H9 (cell line): ENCODE results near the gene HUS1B. TPM values are rescaled to one million over a fixed set of nuclear protein-coding genes. Genes with fewer than 3 reads are reported as not detected.

Source experiments
- DNase-seq: peaks from one replicate; pipeline ENCODE4 v3.0.0-alpha.2; 2017
- H2AFZ ChIP-seq: one replicate; pipeline ENCODE4 v1.6.1; 2013; ENCODE audit warnings: mild to moderate bottlenecking, low read length, control low read depth, moderate library complexity
- H2AK5ac ChIP-seq: 2 replicates; pipeline ENCODE4 v1.6.1; 2013; ENCODE audit warnings: low read length, control low read depth, mixed read lengths; ENCODE audit not compliant: insufficient read length
- H2BK120ac ChIP-seq: one replicate; pipeline ENCODE4 v1.6.1; 2013; ENCODE audit warnings: low read depth, mild to moderate bottlenecking, low read length, control low read depth, inconsistent platforms; ENCODE audit not compliant: poor library complexity, severe bottlenecking
- H2BK12ac ChIP-seq: 2 replicates; pipeline ENCODE4 v1.6.1; 2013; ENCODE audit warnings: low read length, control low read depth, mixed read lengths, low read depth; ENCODE audit not compliant: insufficient read length
- H2BK15ac ChIP-seq: 2 replicates; pipeline ENCODE4 v1.6.1; 2013; ENCODE audit warnings: low read depth, low read length, control low read depth
- H2BK20ac ChIP-seq: one replicate; pipeline ENCODE4 v1.6.1; 2013; ENCODE audit warnings: low read depth, mild to moderate bottlenecking, low read length, control low read depth, inconsistent platforms; ENCODE audit not compliant: poor library complexity, severe bottlenecking
- H2BK5ac ChIP-seq: 2 replicates; pipeline ENCODE4 v1.6.1; 2013; ENCODE audit warnings: low read length, control low read depth, mixed read lengths; ENCODE audit not compliant: insufficient read length
- H3K14ac ChIP-seq: 2 replicates; pipeline ENCODE4 v1.6.1; 2013; ENCODE audit warnings: low read length, control low read depth; ENCODE audit not compliant: insufficient read depth
- H3K18ac ChIP-seq: 2 replicates; pipeline ENCODE4 v1.6.1; 2013; ENCODE audit warnings: low read depth, mild to moderate bottlenecking, mixed read lengths, low read length, control low read depth; ENCODE audit not compliant: insufficient read length
- H3K23ac ChIP-seq: 2 replicates; pipeline ENCODE4 v1.6.1; 2013; ENCODE audit warnings: low read length, control low read depth, mixed read lengths, low read depth; ENCODE audit not compliant: insufficient read length
- H3K23me2 ChIP-seq: 2 replicates; pipeline ENCODE4 v1.6.1; 2013; ENCODE audit warnings: low read depth, mild to moderate bottlenecking, mixed read lengths, low read length, control low read depth; ENCODE audit not compliant: insufficient read length, poor library complexity, severe bottlenecking
- H3K27ac ChIP-seq: 2 replicates; pipeline ENCODE4 v1.5.1; 2013; ENCODE audit warnings: low read length, control low read depth, mixed read lengths, low read depth; ENCODE audit not compliant: insufficient read length
- H3K27me3 ChIP-seq: 2 replicates; pipeline ENCODE4 v1.6.1; 2013; ENCODE audit warnings: low read length, control low read depth, inconsistent platforms; ENCODE audit not compliant: insufficient read depth
- H3K4ac ChIP-seq: 2 replicates; pipeline ENCODE4 v1.6.1; 2013; ENCODE audit warnings: low read depth, mild to moderate bottlenecking, control low read depth, inconsistent platforms, low read length, moderate library complexity
- H3K4me1 ChIP-seq: 2 replicates; pipeline ENCODE4 v1.6.1; 2013; ENCODE audit warnings: low read length, control low read depth, inconsistent platforms; ENCODE audit not compliant: insufficient read depth
- H3K4me2 ChIP-seq: 2 replicates; pipeline ENCODE4 v1.6.1; 2013; ENCODE audit warnings: low read length, control low read depth, mixed read lengths; ENCODE audit not compliant: insufficient read length, insufficient read depth
- H3K56ac ChIP-seq: 2 replicates; pipeline ENCODE4 v1.6.1; 2013; ENCODE audit warnings: low read depth, mild to moderate bottlenecking, mixed read lengths, low read length, control low read depth; ENCODE audit not compliant: insufficient read length
- H3K79me1 ChIP-seq: 2 replicates; pipeline ENCODE4 v1.6.1; 2013; ENCODE audit warnings: low read depth, mild to moderate bottlenecking, moderate library complexity, low read length, control low read depth, inconsistent platforms; ENCODE audit not compliant: insufficient read depth, poor library complexity, severe bottlenecking
- H3K79me2 ChIP-seq: 2 replicates; pipeline ENCODE4 v1.6.1; 2013; ENCODE audit warnings: low read length, control low read depth, inconsistent platforms; ENCODE audit not compliant: insufficient read depth
- H3K9ac ChIP-seq: 2 replicates; pipeline ENCODE4 v1.6.1; 2013; ENCODE audit warnings: low read length, control low read depth, mixed read lengths; ENCODE audit not compliant: insufficient read length; ENCODE audit errors: extremely low read depth
- H3K9me3 ChIP-seq: one replicate; pipeline ENCODE4 v1.6.1; 2013; ENCODE audit warnings: low read depth, low read length, inconsistent platforms; ENCODE audit not compliant: control insufficient read depth
- H3T11ph ChIP-seq: one replicate; pipeline ENCODE4 v1.6.1; 2013; ENCODE audit warnings: mild to moderate bottlenecking, low read length, control low read depth, inconsistent platforms
- H4K20me1 ChIP-seq: one replicate; pipeline ENCODE4 v1.6.1; 2013; ENCODE audit not compliant: control insufficient read depth, insufficient read length, insufficient read depth
- H4K5ac ChIP-seq: 2 replicates; pipeline ENCODE4 v1.6.1; 2013; ENCODE audit warnings: low read depth, mild to moderate bottlenecking, mixed read lengths, low read length, control low read depth; ENCODE audit not compliant: insufficient read length
- H4K8ac ChIP-seq: replicated peaks from 2 replicates; pipeline ENCODE4 v1.6.1; 2013; ENCODE audit warnings: low read length, control low read depth, mixed read lengths, low read depth; ENCODE audit not compliant: insufficient read length
- H4K91ac ChIP-seq: 2 replicates; pipeline ENCODE4 v1.6.1; 2013; ENCODE audit warnings: low read depth, mild to moderate bottlenecking, moderate library complexity, mixed read lengths, low read length, control low read depth; ENCODE audit not compliant: insufficient read length
- H3K27ac Mint-ChIP-seq, 3 experiments: 2 replicates in 2 of 3; 3 replicates in 1 of 3; pipeline ENCODE4 v1.8.0; 2020 to 2021; ENCODE audit warnings: mixed read lengths in 3 of 3, mild to moderate bottlenecking in 1 of 3, moderate library complexity in 1 of 3
- H3K27me3 Mint-ChIP-seq: 2 replicates; pipeline ENCODE4 v1.8.0; 2021; ENCODE audit warnings: low read depth, mild to moderate bottlenecking, moderate library complexity, mixed read lengths
- H3K36me3 Mint-ChIP-seq, 3 experiments: 2 replicates in 2 of 3; 3 replicates in 1 of 3; pipeline ENCODE4 v1.8.0; 2020 to 2021; ENCODE audit warnings: low read depth in 3 of 3, mixed read lengths in 3 of 3; ENCODE audit not compliant: insufficient read depth in 1 of 3
- H3K4me1 Mint-ChIP-seq, 2 experiments: 2 replicates each; pipeline ENCODE4 v1.8.0; 2020; ENCODE audit warnings: mixed read lengths in 2 of 2
- H3K4me3 Mint-ChIP-seq, 2 experiments: 2 replicates in 1 of 2; 3 replicates in 1 of 2; pipeline ENCODE4 v1.8.0; 2020 to 2021; ENCODE audit warnings: mild to moderate bottlenecking in 2 of 2, mixed read lengths in 2 of 2, moderate library complexity in 1 of 2
- H3K9me3 Mint-ChIP-seq, 2 experiments: 2 replicates in 1 of 2; 3 replicates in 1 of 2; pipeline ENCODE4 v1.8.0; 2020; ENCODE audit warnings: mild to moderate bottlenecking in 2 of 2, mixed read lengths in 2 of 2, moderate library complexity in 1 of 2
- CTCF ChIP-seq: fragments of 200-600 bp; sonication (generic); conservative IDR thresholded peaks from 3 replicates; pipeline ENCODE4 v1.8.0; 2021; ENCODE audit warnings: antibody characterized with exemption, mild to moderate bottlenecking
- WGBS: extraction: QIAGEN DNeasy Blood & Tissue Kit; methylation state at CpG from one replicate; pipeline ENCODE4 v1.1.7; 2013; ENCODE audit warnings: missing lambda C conversion rate, low lambda C conversion rate, mixed read lengths; ENCODE audit not compliant: insufficient read length; ENCODE audit errors: extremely low coverage; 5-methylcytosine and 5-hydroxymethylcytosine counted together
- total RNA-seq: library from RNA; stranded (reverse); gene quantifications from 2 replicates; pipeline ENCODE4 v1.2.1, GENCODE V29; 2021

The HUS1B gene
- total RNA-seq, 1 experiment from 2014 or later = 0.96 TPM

GRCh38 chr6:626236-626635 is 30.7 kb downstream of the HUS1B start:
- no peak overlapping the region for H3K23ac ChIP-seq
- H2BK5ac ChIP-seq = no peak overlapping the region
- no peak overlapping the region for H3K4me2 ChIP-seq
- WGBS = no CpG with 5 or more reads among the region's 9 CpGs
- H3K18ac ChIP-seq = no peak overlapping the region
- no peaks in the 10 kb centered on the region for H3K9me3 ChIP-seq
- DNase-seq = no peak
- H2AK5ac ChIP-seq = no peak overlapping the region
- no peaks in the 10 kb centered on the region for H3K23me2 ChIP-seq
- H3K9ac ChIP-seq = no peak overlapping the region
- no peaks in the 10 kb centered on the region for H3K27me3 ChIP-seq
- no peak overlapping the region for H3K4ac ChIP-seq
- no peaks in the 10 kb centered on the region for H3K79me2 ChIP-seq
- no peak overlapping the region for H4K5ac ChIP-seq
- no peak overlapping the region for H2BK12ac ChIP-seq
- no peak overlapping the region for H3T11ph ChIP-seq
- no peaks in the 10 kb centered on the region for H3K9me3 Mint-ChIP-seq
- no peak overlapping the region for H2AFZ ChIP-seq
- peaks cover 0 to 9% (median 8%) of the 10 kb centered on the region in 3 experiments; a peak in 4 of 7 replicates for H3K36me3 Mint-ChIP-seq
- no peak overlapping the region for H4K91ac ChIP-seq
- H2BK120ac ChIP-seq = no peak overlapping the region
- TF ChIP-seq CTCF = no peak
- H3K27me3 Mint-ChIP-seq = no peaks in the 10 kb centered on the region
- H3K14ac ChIP-seq = no peak overlapping the region; the same call in 1 of the 2 replicates
- no peak overlapping the region for H3K27ac ChIP-seq
- H4K8ac ChIP-seq = no peak overlapping the region
- H3K4me1 Mint-ChIP-seq = peaks cover 34 to 35% of the 10 kb centered on the region in 2 experiments
- no peak overlapping the region for H2BK15ac ChIP-seq
- no peak overlapping the region for H3K56ac ChIP-seq
- H3K27ac Mint-ChIP-seq = peak overlapping the region; percentile 51 to 79 (median 54); a peak in 6 of 7 replicates
- no peaks in the 10 kb centered on the region for H4K20me1 ChIP-seq
- no peak overlapping the region for H3K4me3 Mint-ChIP-seq
- no peaks in the 10 kb centered on the region; the same call in none of the 2 replicates for H3K4me1 ChIP-seq
- H3K79me1 ChIP-seq = no peaks in the 10 kb centered on the region
- no peak overlapping the region for H2BK20ac ChIP-seq
